NCI-H2227 (cell line): ENCODE measurements around the gene PIGC.
A peak's percentile ranks its signal among the peaks of the same experiment; 100 is the strongest.

Experiments used
- DNase-seq: peaks from one replicate; lab custom pipeline; 2025; ENCODE audit not compliant: unreplicated experiment; lab: John Stamatoyannopoulos, UW

PIGC gene

DNA sequence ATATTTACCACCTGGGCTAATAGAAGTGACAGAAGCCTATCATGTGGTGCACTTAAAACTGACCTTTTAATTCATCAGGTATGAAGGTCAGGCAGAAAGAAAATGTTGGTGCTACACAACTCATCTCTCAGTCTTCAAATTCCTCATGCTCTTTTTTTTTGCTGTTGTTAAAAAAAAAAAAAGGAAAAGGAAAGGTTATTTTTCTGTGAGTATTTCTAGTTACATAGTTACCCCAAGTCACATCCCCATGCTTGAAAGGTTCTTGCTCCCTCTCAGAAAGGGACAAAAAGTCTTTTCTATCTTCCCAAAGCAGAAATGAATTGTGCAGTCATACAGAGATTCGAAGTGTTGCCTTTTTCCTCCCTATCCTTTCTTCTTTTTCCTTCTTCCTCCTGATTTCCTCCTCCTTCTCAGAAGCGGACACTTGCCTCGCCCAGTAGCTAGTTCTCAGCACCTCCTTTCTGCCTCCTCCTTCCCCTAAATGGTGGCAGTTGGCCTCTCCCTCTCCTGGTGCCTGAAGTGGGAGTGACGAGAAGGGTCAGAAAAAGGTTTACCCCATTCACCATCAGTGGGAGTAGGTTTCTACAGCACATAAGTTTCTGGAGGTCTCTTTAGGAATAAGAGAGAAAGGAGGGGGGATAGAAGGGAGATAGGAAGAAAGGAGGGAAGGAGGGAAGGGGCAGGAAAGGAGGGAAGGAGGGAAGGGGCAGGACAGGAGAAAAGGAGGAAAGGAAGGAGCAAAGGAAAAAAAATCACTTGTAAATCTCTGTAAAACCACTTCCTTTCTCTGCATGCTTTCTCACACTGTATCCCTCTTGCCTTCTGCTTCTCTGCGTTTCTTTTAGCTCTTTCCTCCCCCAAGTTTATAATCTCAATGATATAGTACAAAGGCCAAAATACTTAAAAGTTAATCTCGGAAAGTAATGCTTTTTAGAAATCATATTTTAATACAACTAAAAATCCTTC lies 43.8 kb downstream of the PIGC start:
- DNase-seq, result no peak

DNA sequence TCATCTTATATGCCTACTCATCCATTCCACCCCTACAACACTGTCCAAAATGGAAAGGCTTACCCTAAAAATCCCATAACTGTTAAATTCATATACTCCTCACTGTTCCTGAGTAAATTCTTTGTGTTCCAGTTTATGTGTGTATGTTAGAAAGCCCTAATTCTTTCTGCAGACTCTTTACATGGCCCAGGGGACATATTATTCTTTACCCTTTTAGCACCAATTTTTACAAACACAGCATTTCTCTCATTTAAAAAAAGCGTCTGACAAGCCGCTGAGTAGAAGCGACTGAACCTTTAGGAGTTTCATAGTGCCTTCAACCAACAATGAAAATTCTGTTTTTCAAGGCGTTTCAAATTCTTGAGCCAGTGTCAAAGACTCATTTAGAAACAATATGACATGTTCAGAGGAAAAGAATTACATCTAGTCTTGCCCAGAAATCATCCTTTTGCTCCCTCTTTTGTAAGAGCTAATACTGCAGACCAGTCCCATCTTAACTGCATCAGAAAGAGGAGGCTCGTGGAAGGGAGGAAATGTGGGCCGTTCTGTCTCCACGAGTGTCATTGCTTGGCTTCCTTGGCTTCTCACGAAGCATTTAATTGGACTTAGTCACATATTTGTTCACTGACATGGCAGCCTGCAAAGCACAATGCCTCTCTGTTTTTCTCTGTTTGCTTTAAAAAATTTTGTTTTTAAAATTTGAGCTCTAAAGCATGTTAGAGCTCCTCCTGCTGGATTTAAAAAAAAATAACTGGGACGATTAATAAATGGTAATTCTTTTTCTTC lies 44.7 kb downstream of the PIGC start:
- DNase-seq, result peak; percentile 56

DNA sequence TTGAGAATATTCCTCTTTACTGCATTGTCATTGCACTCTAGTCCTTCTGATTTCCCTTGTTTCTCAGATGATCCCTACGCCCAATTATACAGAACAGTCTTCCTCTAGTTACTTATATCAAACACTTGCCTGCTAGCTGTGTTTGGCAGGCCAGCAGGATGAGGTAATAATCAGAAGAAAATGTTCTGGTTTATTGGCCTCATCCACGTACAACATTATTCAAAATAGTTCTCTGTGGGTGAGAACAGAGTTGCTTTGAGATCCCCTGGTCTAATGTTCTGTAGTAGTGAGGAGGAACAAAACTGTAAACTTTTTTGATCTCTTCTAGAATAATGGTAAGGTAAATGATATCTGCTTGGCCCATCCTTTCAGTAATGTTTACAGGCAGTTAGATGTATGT lies 45.7 kb downstream of the PIGC start:
- DNase-seq, result no peak

DNA sequence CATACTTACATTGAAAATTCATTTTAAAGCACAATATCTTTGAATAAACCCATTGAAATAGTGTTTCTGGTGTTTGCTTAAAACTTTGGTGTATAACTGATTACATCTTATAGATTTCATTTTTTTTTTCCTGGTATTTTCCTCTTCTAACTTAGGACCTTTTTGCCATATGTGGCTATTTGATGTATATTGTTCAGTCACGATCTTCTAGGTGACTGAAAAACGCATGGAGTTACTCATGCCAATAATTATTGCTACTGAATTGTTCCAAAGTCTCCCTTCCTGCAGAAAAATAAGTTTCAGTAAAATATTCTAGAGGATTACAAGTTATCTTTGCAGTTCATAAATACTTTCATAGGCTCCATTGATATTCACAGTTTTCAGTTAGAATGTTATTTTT lies 46.2 kb downstream of the PIGC start:
- DNase-seq, result no peak

DNA sequence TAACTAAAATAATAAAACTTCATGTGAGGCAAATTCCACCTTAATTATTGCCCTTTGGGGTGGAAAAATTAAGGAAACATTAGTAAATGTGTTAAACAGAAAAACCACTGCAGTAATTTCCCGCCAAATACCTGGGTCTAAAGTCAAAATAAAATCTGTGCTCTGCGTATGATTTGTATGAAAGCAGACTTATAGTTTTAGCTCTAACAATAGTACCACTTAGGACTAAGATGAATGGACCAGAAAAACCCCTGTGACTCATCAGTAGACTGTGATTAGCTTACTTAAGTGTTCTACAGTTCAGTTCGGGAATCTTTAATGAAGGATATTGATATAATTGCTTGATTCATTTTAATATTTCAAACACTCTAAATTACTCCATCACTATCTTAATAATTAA lies 46.6 kb downstream of the PIGC start:
- no peak for DNase-seq

DNA sequence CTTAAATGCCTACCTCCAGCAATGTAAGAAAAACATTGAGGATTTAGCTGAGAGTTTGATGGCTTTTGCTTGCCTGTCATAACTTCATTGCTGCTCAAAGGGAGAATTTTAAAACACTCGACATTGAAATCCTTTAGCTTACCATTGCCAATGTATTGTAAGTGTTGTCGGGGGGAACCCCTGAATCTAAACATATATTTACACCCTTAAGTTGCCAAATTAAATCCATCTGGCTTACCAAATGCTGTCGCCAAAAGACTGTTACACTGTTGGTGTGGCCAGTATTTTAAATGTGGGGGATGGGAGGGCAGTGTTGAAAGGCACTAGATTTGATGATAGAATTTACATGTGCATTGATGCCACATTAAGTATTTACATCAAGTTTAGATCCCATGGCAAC lies 48.3 kb downstream of the PIGC start:
- no peak for DNase-seq

DNA sequence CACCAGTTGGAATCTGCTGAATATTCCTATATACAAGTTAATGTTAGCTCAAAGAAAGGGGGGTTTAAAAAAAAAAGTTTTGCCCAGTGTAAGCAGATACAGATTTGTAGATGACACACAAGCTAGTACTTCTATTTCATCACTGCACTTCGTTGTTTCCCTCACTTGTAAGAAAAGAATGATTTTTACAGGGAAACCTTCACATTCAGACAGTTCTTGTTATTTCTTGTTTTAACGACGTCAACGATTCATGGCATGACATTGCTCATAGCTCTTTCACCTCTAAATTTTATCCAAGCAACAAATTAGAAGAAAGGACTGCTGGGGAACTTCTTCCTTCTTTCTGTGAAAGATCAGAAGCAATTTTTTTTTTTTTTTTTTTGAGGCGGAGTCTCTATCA lies 49.1 kb downstream of the PIGC start:
- DNase-seq, result no peak

DNA sequence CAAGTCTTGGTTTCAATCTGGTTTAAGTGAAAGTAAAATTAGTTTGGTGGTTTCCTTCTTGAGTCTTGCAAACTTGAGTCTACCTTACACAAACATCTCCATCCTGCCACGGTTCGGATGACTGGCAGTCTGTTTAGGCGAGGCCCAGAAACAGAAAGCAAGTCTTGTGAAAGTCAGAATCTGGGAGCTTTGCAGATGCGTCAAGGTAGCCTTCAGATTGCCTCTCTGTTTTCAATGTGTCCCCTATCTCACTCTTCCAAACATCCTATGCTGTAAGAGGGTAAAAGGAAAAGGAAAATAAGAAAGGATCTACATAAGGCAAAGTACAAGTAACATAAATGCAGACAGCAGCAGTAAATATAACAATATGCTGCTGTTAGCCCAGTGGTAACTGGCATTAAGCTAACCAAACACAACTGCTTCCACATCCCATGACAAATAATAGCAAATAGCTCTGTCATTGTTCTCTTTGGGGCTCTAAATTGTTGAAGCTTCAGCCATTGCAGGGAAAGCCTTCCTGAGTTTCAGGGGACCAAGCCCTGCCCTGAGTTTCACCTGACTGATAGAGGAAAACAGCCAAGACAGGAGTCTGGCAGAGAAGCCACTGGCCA lies 49.6 kb downstream of the PIGC start:
- DNase-seq, result no peak

DNA sequence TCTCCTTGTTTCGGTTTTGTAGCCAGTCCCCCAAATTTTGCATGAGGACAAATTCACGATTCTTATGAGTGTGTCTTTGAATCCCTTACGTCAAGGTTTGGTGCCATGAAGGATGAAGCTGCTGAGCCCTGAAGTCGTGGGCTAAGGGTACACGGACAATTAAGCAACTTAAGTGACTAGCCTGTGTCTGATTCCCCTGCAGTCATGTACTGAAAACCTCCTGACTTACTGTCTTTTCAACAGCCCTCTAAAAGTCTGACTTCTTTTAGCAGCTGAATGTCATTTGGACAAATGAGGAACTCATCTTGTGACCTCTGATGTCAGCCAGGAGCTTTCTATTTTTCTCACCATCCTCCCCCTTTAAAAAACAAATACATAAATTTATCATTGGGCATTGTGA lies 50.5 kb downstream of the PIGC start:
- DNase-seq, result no peak

DNA sequence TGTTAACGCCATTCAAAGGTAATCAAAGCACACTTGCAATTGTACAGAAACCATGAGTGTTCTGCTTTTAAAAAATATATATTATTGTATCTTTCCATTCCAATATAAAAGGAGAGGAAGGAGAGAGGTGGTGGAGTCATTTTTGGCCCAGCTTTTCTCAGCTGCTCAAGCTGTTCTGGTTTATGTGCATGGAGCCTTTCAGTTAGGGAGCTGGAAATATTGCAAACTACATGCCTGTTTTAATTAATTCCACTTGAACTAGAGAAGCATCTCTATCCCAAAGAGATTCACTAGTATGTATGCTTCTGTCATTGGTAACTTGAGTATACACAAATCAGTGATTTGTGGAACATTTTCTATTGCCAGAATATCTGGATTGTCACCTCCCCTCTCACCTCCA lies 51.9 kb downstream of the PIGC start:
- no peak for DNase-seq
